SH-SY5Y (cell line): ENCODE results near the gene ADCY2.

Experiments used
- GATA2 ChIP-seq: IDR thresholded peaks from 2 replicates; pipeline ENCODE4 v1.6.1; 2011; ENCODE audit warnings: mild to moderate bottlenecking, low read depth, low read length
- GATA3 ChIP-seq: IDR thresholded peaks from 2 replicates; pipeline ENCODE4 v1.6.1; 2011; ENCODE audit warnings: low read depth, mild to moderate bottlenecking, low read length, moderate library complexity

GRCh38 chr5:7394889-7395431 lies 978 bp upstream of the ADCY2 start:
- TF ChIP-seq GATA2 (no peak), GATA3 (no peak)
